GM19328 (cell line): ENCODE results near the gene TMEM145.

Experiments used
- ATAC-seq: cut with Tn5 transposase; IDR thresholded peaks from one replicate; pipeline ENCODE4 v1.9.1; 2021; ENCODE audit warnings: mild to moderate bottlenecking, moderate library complexity; ENCODE audit not compliant: unreplicated experiment

TMEM145 gene

DNA sequence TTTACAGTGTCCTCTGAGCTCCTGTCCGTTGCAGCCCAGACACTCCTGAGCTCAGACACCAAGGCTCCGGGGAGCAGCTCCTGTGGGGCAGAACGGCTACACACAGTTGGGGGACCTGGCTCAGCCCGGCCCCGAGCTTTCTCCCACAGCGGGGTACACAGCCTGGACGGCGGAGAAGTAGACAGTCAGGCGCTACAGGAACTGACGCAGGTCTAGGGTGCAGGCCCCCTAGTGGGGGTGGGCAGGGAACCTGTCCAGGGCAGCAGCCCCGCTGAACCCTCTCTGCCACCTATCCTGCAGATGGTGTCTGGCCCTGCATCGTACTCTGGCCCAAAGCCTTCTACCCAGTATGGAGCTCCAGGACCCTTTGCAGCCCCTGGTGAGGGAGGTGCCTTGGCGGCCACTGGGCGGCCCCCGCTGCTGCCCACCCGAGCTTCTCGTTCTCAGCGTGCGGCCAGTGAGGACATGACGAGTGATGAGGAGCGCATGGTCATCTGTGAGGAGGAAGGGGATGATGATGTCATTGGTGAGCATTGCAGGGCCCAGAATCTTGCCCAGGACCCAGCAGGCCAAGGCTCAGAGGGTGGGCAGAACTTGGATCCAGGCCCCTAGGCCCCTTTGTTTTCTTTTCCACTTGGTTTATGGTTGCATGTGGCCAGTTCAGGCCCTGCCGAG is 24.1 kb upstream of the TMEM145 start:
- no peak for ATAC-seq

DNA sequence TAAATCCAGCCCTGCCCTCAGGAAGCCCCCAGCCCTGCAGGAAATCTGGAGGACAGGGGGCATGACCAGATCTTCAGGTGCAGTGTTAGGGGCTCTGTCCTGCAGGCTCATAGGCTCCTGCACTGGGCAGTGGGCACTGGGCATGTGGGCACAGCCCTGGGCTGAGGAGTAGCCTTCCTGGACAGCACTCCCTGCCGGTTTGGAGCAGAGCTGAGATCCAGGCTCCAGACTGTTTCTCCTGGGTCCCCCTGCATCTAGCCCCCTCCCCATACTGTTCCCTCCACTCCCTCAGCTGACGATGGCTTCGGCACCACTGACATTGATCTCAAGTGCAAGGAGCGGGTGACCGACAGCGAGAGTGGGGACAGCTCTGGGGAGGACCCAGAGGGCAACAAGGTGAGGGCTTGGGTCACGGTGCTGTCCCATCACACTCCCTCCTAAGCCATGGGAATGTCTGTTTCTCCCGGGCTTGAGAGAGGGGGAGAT is 23.5 kb upstream of the TMEM145 start:
- no peak for ATAC-seq

DNA sequence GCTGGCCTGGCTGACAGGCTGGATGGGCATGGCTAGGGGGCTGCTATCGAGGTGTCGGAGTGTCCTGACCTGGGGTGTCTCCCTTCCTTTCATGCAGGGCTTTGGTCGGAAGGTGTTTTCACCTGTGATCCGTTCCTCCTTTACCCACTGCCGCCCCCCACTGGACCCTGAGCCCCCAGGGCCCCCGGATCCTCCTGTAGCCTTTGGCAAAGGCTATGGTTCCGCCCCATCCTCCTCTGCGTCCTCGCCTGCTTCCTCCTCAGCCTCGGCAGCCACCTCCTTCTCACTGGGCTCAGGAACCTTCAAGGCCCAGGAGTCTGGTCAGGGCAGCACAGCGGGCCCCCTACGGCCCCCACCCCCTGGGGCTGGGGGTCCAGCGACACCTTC is 23.0 kb upstream of the TMEM145 start:
- ATAC-seq = no peak

DNA sequence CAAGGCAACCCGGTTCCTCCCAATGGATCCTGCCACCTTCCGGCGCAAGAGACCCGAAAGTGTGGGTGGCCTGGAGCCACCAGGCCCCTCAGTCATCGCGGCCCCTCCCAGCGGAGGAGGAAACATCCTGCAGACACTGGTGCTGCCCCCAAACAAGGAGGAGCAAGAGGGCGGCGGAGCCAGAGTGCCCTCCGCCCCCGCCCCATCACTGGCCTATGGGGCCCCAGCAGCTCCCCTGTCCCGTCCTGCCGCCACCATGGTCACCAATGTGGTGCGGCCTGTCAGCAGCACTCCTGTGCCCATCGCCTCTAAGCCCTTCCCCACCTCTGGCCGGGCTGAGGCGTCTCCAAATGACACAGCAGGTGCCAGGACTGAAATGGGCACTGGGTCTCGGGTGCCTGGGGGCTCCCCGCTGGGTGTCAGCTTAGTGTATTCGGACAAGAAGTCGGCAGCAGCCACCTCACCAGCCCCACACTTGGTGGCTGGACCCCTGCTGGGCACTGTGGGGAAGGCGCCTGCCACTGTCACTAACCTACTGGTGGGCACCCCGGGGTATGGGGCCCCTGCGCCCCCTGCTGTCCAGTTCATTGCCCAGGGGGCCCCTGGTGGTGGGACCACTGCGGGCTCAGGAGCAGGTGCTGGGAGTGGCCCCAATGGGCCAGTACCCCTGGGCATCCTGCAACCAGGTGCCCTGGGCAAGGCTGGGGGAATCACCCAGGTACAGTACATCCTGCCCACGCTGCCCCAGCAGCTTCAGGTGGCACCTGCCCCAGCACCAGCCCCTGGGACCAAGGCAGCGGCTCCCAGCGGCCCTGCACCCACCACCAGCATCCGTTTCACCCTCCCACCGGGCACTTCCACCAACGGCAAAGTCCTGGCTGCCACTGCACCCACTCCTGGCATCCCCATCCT is 22.3 kb upstream of the TMEM145 start:
- no peak for ATAC-seq

DNA sequence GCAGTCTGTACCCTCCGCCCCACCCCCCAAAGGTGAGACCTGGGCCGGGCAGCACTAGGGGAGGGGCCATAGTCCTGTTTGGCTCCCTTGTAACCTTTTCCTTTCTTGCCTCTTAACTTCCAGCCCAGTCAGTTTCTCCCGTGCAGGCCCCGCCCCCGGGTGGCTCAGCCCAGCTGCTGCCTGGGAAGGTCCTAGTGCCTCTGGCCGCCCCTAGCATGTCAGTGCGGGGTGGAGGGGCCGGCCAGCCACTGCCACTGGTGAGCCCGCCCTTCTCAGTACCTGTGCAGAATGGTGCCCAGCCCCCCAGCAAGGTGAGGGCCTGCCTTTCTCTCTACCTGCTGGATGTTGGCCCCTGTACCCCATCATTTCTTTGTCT is 21.7 kb upstream of the TMEM145 start:
- no peak for ATAC-seq

DNA sequence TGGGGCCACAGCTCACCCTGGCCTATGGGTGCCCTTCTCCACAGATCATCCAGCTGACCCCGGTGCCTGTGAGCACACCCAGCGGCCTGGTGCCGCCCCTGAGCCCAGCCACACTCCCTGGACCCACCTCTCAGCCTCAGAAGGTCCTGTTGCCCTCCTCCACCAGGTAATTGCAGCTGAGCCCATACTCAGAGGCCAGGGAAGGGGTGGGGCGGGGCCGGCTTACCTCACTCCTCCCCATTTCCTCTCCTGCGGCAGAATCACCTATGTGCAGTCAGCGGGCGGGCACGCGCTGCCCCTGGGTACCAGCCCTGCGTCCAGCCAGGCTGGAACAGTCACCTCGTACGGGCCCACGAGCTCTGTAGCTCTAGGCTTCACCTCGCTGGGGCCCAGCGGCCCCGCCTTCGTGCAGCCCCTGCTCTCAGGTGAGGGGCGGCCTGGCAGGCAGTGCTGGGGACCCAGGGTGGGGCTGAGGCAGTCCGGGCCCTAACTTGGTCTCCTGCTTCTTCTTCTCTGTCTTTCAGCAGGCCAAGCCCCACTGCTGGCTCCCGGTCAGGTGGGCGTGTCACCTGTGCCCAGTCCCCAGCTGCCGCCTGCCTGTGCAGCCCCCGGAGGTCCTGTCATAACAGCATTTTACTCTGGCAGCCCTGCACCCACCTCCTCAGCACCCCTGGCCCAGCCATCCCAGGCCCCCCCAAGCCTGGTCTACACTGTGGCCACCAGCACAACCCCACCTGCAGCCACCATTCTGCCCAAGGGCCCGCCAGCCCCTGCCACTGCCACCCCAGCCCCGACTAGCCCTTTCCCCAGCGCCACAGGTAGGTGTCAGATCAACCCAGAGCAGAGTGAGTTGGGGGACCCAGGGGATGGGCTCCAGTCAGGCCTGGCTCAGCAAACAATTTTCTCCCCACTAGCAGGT is 20.8 kb upstream of the TMEM145 start:
- no peak for ATAC-seq

DNA sequence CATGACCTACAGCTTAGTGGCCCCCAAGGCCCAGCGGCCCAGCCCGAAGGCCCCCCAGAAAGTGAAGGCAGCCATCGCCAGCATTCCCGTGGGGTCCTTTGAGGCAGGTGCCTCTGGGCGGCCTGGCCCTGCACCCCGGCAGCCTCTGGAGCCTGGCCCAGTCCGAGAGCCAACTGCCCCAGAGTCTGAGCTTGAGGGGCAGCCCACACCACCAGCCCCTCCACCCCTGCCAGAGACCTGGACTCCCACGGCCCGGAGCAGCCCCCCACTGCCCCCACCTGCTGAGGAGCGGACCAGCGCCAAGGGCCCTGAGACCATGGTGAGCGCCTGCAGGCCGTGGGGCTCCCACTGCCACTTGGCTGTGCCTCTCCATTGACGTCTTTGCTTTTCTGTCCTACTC is 20.1 kb upstream of the TMEM145 start:
- ATAC-seq = no peak

DNA sequence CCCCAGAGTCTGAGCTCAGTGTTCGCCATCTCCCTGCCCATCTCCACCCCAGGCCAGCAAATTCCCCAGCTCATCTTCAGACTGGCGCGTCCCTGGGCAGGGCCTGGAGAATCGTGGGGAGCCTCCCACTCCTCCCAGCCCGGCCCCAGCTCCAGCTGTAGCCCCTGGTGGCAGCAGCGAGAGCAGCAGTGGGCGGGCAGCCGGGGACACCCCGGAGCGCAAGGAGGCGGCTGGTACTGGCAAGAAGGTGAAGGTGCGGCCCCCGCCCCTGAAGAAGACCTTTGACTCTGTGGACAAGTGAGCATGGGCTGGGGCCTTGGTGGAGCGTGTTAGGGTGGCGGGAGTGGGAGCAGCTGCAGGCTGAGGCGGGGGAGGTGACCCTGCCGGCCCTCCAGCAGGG is 19.6 kb upstream of the TMEM145 start:
- ATAC-seq = no peak

DNA sequence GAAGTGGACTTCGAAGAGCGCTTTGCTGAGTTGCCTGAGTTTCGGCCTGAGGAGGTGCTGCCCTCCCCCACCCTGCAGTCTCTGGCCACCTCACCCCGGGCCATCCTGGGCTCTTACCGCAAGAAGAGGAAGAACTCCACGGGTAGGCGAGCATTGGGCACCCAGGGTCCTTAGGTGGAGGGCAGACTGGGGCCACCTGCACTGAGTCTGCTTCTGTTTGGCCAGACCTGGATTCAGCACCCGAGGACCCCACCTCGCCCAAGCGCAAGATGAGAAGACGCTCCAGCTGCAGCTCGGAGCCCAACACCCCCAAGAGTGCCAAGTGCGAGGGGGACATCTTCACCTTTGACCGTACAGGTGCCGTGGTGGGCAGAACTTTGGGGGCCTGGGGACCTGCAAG is 19.2 kb upstream of the TMEM145 start:
- no peak for ATAC-seq

DNA sequence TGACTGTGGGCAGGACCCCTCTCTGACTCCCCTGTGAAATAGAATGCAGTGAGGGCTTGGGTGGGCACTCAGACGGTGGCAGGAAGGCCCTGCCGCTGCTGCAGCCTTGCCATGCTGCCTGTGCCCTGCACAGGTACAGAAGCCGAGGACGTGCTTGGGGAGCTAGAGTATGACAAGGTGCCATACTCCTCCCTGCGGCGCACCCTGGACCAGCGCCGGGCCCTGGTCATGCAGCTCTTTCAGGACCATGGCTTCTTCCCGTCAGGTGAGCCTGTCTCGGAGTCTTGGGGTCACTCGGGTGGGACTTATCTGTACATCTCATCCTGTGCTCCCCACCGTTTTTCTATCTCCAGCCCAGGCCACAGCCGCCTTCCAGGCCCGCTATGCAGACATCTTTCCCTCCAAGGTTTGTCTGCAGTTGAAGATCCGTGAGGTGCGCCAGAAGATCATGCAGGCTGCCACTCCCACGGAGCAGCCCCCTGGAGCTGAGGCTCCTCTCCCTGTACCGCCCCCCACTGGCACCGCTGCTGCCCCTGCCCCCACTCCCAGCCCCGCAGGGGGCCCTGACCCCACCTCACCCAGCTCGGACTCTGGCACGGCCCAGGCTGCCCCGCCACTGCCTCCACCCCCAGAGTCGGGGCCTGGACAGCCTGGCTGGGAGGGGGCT is 18.5 kb upstream of the TMEM145 start:
- ATAC-seq = no peak

DNA sequence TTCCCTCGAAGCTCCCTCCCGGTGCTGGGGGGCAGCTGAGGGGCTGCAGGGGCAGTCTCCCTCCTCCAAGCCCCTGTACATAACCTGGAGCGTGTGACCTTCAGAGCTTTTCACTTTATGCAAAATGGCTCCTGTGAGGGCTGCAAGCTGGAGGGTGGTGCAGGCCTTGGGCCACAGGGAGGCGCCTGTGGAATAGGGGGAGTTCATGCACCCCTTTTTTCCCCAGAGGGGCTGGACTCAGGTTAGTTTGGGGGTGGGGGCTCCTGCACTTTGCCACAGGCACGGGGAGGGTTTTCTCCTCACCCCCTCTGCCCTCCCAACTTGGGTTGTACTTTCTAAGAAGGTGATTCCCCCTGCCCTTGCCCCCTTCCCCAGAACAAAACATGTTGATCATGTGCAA is 17.8 kb upstream of the TMEM145 start:
- ATAC-seq = no peak

DNA sequence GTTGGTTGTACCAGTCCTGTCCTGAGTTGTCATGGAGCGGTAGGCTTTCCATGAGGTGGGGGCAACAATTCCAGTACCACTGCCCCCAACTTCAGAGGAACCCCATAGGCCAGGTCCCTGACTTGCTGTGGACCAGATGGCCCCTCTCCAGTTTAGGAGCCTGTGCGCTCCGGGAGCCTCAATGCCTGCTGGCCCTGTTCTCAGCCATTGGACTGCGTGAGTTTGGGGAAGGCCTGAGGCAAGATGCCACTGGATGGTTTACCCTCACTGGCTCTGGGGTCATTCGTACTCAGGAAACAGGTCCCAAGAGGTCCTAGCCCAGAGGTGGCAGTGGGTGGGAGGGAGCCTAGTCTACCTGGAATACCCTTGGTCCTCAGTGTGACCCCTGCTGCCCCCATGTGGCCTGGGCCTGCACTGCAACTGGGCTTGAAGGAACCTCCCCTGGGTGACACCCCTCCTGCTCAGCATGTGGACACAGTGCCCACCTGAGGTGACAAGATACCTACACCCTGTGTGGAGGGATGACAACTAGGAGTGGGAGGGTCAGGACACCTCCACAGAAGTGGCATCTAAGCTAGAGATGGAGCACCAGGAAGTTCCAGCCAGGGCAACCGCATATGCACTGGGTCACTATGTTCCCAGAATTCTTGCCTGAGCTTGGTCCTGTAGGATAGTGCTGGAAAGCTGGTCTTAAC is 17.1 kb upstream of the TMEM145 start:
- ATAC-seq = no peak

DNA sequence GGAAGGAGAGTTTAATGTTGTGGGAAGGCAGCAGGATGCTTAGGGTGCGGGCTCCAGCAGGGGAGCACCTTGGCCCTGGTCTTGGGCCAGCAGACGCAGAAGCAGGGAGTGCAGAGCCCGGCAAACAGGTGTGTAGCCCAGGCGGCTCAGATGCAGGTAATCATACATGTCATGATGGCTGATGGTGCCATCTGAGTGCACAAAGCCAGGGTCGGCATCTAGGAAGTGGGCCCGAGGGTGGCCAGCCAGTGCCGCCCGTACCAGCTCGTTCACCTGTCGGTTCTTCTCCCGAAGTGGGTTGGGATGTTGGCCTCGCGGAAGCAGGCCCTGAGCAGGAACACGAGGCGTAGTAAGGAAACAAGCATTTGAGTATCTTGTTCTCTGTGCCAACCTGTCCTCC is 16.1 kb upstream of the TMEM145 start:
- no peak for ATAC-seq

DNA sequence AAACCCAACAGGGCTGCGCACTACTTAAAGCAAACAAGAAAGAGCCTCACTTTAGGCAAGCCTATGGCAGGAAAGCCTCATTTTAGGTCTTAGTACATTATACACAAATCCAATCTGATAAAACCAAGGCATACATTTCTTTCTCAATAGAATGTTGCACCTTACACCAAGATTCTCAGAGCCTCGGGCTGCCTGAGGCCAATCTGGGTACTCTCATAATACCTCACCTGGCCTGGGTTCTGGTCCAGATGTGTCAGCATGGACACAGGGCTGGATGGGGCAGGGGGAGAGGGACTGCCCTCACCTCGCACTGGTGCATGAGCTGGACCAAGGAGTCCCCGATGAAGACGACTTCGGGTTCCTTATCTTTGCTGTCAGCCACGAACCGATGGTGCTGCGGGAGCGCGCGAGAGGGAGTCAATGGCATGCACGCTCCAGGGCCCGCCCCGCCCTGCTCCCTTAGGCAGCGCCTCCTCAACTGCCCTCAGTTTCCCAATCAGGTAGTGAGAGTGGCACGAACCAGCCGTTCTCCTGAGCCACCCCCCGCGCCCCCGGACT is 11.4 kb upstream of the TMEM145 start, which contains the start of gene PRR19:
Gene PRR19 (plus strand): TSS at position 487 of the 558 bp plus-strand sequence. CDS start 7,453 bp downstream, outside the sequence.
- ATAC-seq = no peak

DNA sequence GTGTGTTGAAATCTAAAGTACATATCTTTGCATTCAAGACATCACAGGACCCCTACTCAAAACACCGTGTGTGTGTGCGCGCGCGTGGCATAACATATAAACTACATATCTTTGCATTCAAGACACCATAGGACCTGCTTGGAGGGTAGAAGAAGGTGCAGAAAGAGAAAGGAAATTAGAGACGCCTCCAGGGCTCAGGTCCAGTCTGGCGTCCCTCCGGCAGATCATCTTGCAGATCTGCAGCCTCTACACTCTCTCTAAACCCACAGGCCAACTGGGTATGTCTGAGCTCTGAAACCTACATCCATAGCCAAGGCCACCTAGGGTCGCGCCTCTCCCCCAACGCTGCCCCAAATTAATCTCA is 10.0 kb upstream of the TMEM145 start:
- no peak for ATAC-seq

DNA sequence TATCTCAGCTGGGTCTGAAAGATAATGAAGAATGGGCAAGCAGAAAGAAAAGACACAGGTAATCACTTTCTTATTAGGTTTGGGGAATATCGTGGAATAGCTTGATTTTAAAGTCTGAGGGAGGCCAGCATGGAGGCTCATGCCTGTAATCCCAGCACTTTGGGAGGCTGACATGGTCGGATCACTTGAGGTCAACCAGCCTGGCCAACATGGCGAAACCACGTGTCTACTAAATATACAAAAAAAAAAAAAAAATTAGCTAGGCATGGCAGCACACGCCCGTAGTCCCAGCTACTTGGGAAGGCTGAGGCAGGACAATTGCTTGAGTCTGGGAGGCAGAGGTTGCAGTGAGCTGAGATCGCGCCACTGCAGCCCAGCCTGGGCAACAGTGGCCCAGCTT is 9.2 kb upstream of the TMEM145 start:
- ATAC-seq = no peak

DNA sequence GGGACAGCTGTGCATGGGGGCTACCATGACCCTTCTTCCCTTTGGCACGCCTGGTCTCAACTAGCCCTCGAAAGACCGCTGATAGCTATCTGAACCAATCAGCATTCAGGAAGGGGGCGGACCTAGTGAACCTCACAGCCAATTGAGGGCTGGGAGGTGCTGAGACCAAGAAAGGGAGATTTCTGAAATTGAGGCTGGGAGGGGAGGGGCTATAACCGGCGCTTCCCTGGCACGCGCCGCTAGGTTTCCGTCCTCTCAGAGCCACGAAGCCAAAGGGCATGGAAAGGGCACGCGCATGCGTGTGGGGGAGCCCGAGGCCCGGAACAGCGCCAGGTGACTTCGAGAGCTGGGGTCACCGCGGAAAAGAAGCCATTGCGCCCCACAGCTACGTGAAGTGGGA is 6.5 kb upstream of the TMEM145 start:
- no peak for ATAC-seq

DNA sequence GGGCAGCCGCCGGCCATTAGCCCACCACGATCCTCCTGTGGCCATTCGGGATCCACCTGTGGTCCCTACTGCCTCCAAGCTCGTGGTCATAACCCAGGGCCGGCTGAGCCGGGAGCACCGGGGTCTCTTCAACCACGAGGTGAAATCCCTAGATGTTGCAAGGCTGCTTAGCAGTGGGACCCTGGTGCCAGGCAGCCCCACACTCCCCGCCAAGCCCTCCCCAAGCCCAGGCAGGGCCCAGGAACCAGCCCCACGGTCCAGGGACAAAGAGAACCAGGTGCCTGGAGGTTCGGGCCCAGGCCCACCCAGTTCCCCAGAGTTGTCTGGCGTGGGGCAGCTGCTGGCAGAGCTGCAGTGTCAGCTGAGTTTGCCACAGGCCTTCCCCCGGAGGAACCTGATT is 3.4 kb upstream of the TMEM145 start:
- no peak for ATAC-seq

DNA sequence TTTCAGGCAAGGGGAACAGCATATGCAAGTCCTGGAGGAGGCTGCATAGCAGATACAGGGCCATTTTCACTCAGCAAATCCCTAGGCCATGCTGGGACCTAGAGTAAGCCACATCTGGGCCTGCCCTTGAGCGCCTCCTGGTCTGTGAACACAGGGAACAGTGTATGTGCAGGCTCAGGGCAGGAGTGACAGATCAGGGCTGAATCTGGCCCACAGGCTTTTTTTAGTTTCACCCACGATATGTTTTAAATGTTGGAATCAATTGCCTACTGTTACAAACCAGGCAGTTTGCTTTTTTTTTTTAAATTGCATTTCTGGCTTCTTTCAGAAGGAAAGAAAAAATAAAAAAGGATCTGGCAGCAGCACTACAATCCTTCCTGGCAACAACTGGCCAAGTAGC is 1.5 kb upstream of the TMEM145 start:
- no peak for ATAC-seq

DNA sequence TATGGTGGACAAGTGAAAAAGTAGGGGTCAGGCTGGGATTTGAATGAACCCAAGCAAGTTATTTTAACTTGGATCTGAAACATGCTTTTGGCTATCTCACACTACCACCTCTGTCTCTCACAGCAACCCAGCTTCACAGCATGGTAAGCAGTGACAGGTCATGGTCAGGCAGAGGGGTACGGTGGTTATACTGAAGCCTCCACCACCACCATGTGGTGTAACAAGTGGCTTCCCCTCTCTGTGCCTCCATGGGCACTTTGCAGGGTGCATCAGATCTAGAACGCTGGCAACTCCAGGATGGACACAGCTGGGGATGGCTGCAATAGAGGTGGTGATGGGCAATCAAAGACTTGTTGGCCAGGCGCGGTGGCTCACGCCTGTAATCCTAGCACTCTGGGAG is 739 bp upstream of the TMEM145 start:
- ATAC-seq = no peak
